GM23338 (cell line): ENCODE results near the gene LPP. TPM values are rescaled to one million over a fixed set of nuclear protein-coding genes. Genes with fewer than 3 reads are reported as not detected.

ENCODE experiments used
- ATAC-seq: fragments of 200-7000 bp; cut with Tn5 transposase; 3 replicates; pipeline ENCODE4 v1.9.1; 2020
- DNase-seq: peaks from one replicate; pipeline ENCODE4 v3.0.0-alpha.2; 2015; ENCODE audit warnings: low spot score
- H2AFZ ChIP-seq: fragments of 200-600 bp; sonication (generic); 2 replicates; pipeline ENCODE4 v1.8.0; 2016; ENCODE audit warnings: antibody characterized with exemption, mild to moderate bottlenecking, moderate library complexity
- H3F3A ChIP-seq: fragments of 200-600 bp; sonication (generic); replicated peaks from 2 replicates; pipeline ENCODE4 v1.8.0; 2017; ENCODE audit warnings: antibody characterized with exemption, mixed run types, low read depth
- H3K27ac ChIP-seq: fragments of 200-600 bp; sonication (generic); 2 replicates; pipeline ENCODE4 v1.6.1; 2016; ENCODE audit warnings: low read depth
- H3K27me3 ChIP-seq: fragments of 200-600 bp; sonication (generic); 2 replicates; pipeline ENCODE4 v1.8.0; 2016; ENCODE audit warnings: mild to moderate bottlenecking, mixed run types, moderate library complexity; ENCODE audit not compliant: insufficient read depth
- H3K36me3 ChIP-seq: fragments of 200-600 bp; sonication (generic); 2 replicates; pipeline ENCODE4 v1.8.0; 2016; ENCODE audit warnings: mild to moderate bottlenecking; ENCODE audit not compliant: insufficient read depth
- H3K4me1 ChIP-seq: fragments of 200-600 bp; sonication (generic); 2 replicates; pipeline ENCODE4 v1.8.0; 2016; ENCODE audit warnings: mild to moderate bottlenecking, moderate library complexity; ENCODE audit not compliant: insufficient read depth
- H3K4me2 ChIP-seq: fragments of 200-600 bp; sonication (generic); 2 replicates; pipeline ENCODE4 v1.7.1; 2017; ENCODE audit warnings: mixed run types
- H3K4me3 ChIP-seq: fragments of 200-600 bp; sonication (generic); 2 replicates; pipeline ENCODE4 v1.6.1; 2016; ENCODE audit warnings: mixed run types
- H3K79me2 ChIP-seq: fragments of 200-600 bp; sonication (generic); replicated peaks from 2 replicates; pipeline ENCODE4 v1.8.0; 2017; ENCODE audit warnings: mild to moderate bottlenecking; ENCODE audit not compliant: insufficient read depth
- H3K9me2 ChIP-seq: fragments of 200-600 bp; sonication (generic); 2 replicates; pipeline ENCODE4 v1.8.0; 2017; ENCODE audit not compliant: insufficient read depth
- H4K20me1 ChIP-seq: fragments of 200-600 bp; sonication (generic); replicated peaks from 2 replicates; pipeline ENCODE4 v1.8.0; 2017; ENCODE audit warnings: mild to moderate bottlenecking; ENCODE audit not compliant: insufficient read depth
- H3K27ac Mint-ChIP-seq: 2 replicates; pipeline ENCODE4 v1.8.0; 2020; ENCODE audit warnings: inconsistent platforms, mild to moderate bottlenecking, moderate library complexity, mixed read lengths
- H3K27me3 Mint-ChIP-seq: 3 replicates; pipeline ENCODE4 v1.8.0; 2022; ENCODE audit warnings: low read depth, mild to moderate bottlenecking, moderate library complexity, mixed read lengths, inconsistent platforms; ENCODE audit not compliant: insufficient read depth, poor library complexity
- H3K36me3 Mint-ChIP-seq: 3 replicates; pipeline ENCODE4 v1.8.0; 2021; ENCODE audit warnings: low read depth, mild to moderate bottlenecking, inconsistent platforms, moderate library complexity, mixed read lengths
- H3K4me1 Mint-ChIP-seq: 3 replicates; pipeline ENCODE4 v1.8.0; 2020; ENCODE audit warnings: mild to moderate bottlenecking, inconsistent platforms, mixed read lengths
- H3K4me3 Mint-ChIP-seq: 3 replicates; pipeline ENCODE4 v1.8.0; 2021; ENCODE audit warnings: moderate library complexity, mild to moderate bottlenecking, inconsistent platforms, mixed read lengths
- H3K9me3 Mint-ChIP-seq: 3 replicates; pipeline ENCODE4 v1.8.0; 2020; ENCODE audit warnings: moderate library complexity, mild to moderate bottlenecking, inconsistent platforms, mixed read lengths
- CREB1 ChIP-seq: fragments of 250-450 bp; sonication (Bioruptor Pico); IDR thresholded peaks from 2 replicates; pipeline ENCODE4 v1.5.0; 2020; ENCODE audit warnings: low read depth, mild to moderate bottlenecking, moderate library complexity
- CTCF ChIP-seq, 2 experiments: fragments of 200-600 bp in 1 of 2; sonication (generic) in 1 of 2; conservative IDR thresholded peaks; 2 replicates each; pipeline versions ENCODE4 v1.5.1 to v1.6.1; 2016 to 2017; ENCODE audit warnings: antibody characterized with exemption in 2 of 2, low read depth in 2 of 2, mild to moderate bottlenecking in 2 of 2, moderate library complexity in 1 of 2
- ETS1 ChIP-seq: IDR thresholded peaks from 2 replicates; pipeline ENCODE4 v1.6.1; 2016; ENCODE audit warnings: antibody characterized with exemption
- EZH2 ChIP-seq: fragments of 200-600 bp; sonication (generic); IDR thresholded peaks from one replicate; pipeline ENCODE4 v1.8.0; 2017; ENCODE audit warnings: antibody characterized with exemption, mild to moderate bottlenecking, low read depth; ENCODE audit not compliant: unreplicated experiment
- EZH2phosphoT487 ChIP-seq: fragments of 200-600 bp; sonication (generic); IDR thresholded peaks from one replicate; pipeline ENCODE4 v1.8.1; 2018; ENCODE audit warnings: antibody characterized with exemption; ENCODE audit not compliant: unreplicated experiment
- JUNB ChIP-seq: IDR thresholded peaks from one replicate; pipeline ENCODE4 v1.6.1; 2016; ENCODE audit warnings: antibody characterized with exemption; ENCODE audit not compliant: unreplicated experiment
- NANOG ChIP-seq: IDR thresholded peaks from 2 replicates; pipeline ENCODE4 v1.6.1; 2016; ENCODE audit warnings: antibody characterized with exemption, borderline replicate concordance
- POLR2AphosphoS5 ChIP-seq: IDR thresholded peaks from 2 replicates; pipeline ENCODE4 v1.6.1; 2016; ENCODE audit warnings: antibody characterized with exemption, low read depth
- REST ChIP-seq: IDR thresholded peaks from one replicate; pipeline ENCODE4 v1.6.1; 2018; ENCODE audit warnings: antibody characterized with exemption; ENCODE audit not compliant: unreplicated experiment
- STAT1 ChIP-seq: IDR thresholded peaks from one replicate; pipeline ENCODE4 v1.6.1; 2016; ENCODE audit warnings: antibody characterized with exemption; ENCODE audit not compliant: unreplicated experiment
- ZNF114 ChIP-seq: fragments of 250-450 bp; sonication (Bioruptor Pico); IDR thresholded peaks from 2 replicates; pipeline ENCODE4 v1.5.0; 2020; ENCODE audit warnings: mild to moderate bottlenecking, moderate library complexity
- ZNF331 ChIP-seq: fragments of 250-450 bp; sonication (Bioruptor Pico); IDR thresholded peaks from 2 replicates; pipeline ENCODE4 v1.5.0; 2020; ENCODE audit warnings: low read depth, mild to moderate bottlenecking, moderate library complexity
- ZNF462 ChIP-seq: fragments of 250-450 bp; sonication (Bioruptor Pico); IDR thresholded peaks from 2 replicates; pipeline ENCODE4 v1.5.0; 2020; ENCODE audit warnings: mild to moderate bottlenecking, moderate library complexity
- polyA plus RNA-seq: library from polyadenylated mRNA; unstranded; fragments of >200 nt; fragmentation: Nextera tagmentation; extraction: Ambion mirVana; gene quantifications from 2 replicates; pipeline ENCODE4 v1.2.1, GENCODE V29; 2016
- total RNA-seq: library from RNA; depleted of rRNA; stranded (reverse); fragments of >200 nt; shearing (Covaris generic); gene quantifications from 2 replicates; pipeline ENCODE4 v1.2.3, GENCODE V29; 2014

The LPP gene
- total and polyA plus RNA-seq, 2 experiments from 2014 or later: 23.0 to 35.2 TPM

- Mint-ChIP-seq H3K4me1 (peaks cover 14% of the 10 kb centered on the region), H3K4me3 (no peak overlapping the region), H3K36me3 (no peaks in the 10 kb centered on the region), H3K27ac (peak overlapping the region; percentile 4; the same call in 1 of the 2 replicates), H3K27me3 (peaks cover 2% of the 10 kb centered on the region), H3K9me3 (no peaks in the 10 kb centered on the region; the same call in 2 of the 3 replicates)
- ATAC-seq: peak; percentile 87
- no peak overlapping the region for H3K4me2 ChIP-seq
- no peaks in the 10 kb centered on the region for H3K9me2 ChIP-seq
- H3F3A ChIP-seq: no peaks in the 10 kb centered on the region
- no peak overlapping the region for H3K4me3 ChIP-seq
- H3K36me3 ChIP-seq: no peaks in the 10 kb centered on the region
- TF ChIP-seq ZNF114 (CRISPR knock-in tag) (no peak), NANOG (no peak), ZNF462 (CRISPR knock-in tag) (no peak), JUNB (no peak), CTCF (conservative IDR thresholded peaks at IDR 0.05; ENCODE audit: low read depth in 2 of 2) (no peak), EZH2phosphoT487 (no peak), ZNF331 (CRISPR knock-in tag) (no peak), STAT1 (no peak), REST (no peak), EZH2 (no peak), CREB1 (CRISPR knock-in tag) (no peak), POLR2AphosphoS5 (no peak), ETS1 (no peak)
- H3K4me1 ChIP-seq: no peaks in the 10 kb centered on the region
- DNase-seq: peak; percentile 33
- no peaks in the 10 kb centered on the region for H4K20me1 ChIP-seq
- H3K27ac ChIP-seq: no peak overlapping the region
- H3K27me3 ChIP-seq: no peaks in the 10 kb centered on the region
- no peak overlapping the region for H2AFZ ChIP-seq
- peaks cover 4% of the 10 kb centered on the region; the same call in 1 of the 2 replicates for H3K79me2 ChIP-seq
These were observed 86.4 kb downstream of the LPP start for GRCh38 chr3:188240189-188240981.
